ENCODE results near the gene ANK3. TPM values are rescaled to one million over a fixed set of nuclear protein-coding genes. Genes with fewer than 3 reads are reported as not detected.

Gene ANK3
- total and polyA plus RNA-seq, 2 donors (not counting 3 experiments of a cell fraction or from before 2014, with no cell fraction given) = 0.88 to 8.5 TPM

- Histone ChIP-seq H4K20me1 (replicated peaks; ENCODE audit: control insufficient read depth, extremely low read depth, insufficient read depth, low read length) (no peaks in the 10 kb centered on the region), H3K9ac (replicated peaks; ENCODE audit: extremely low read depth, insufficient read depth, low read length) (no peak overlapping the region), H3K36me3 (ENCODE audit: control insufficient read depth in 2 of 2, extremely low read depth in 1 of 2, insufficient read depth in 2 of 2, low read length in 2 of 2) (no peaks in the 10 kb centered on the region), H3K4me2 (ENCODE audit: insufficient read depth, low read length) (no peak overlapping the region), H3K27ac (ENCODE audit: insufficient read depth, low read depth, low read length) (no peak overlapping the region), H3K9me3 (replicated peaks; ENCODE audit: control insufficient read depth, insufficient read depth, low read length) (no peaks in the 10 kb centered on the region), H3K9me1 (replicated peaks; ENCODE audit: control insufficient read depth, extremely low read depth, insufficient read depth, low read length) (no peaks in the 10 kb centered on the region), H3K79me2 (ENCODE audit: control insufficient read depth, insufficient read depth, low read length) (no peaks in the 10 kb centered on the region), H2AFZ (ENCODE audit: low read depth, low read length) (no peak overlapping the region), H3K4me3 (replicated peaks in 1 of 3; ENCODE audit: insufficient read depth in 1 of 3, low read depth in 1 of 3, low read length in 3 of 3) (no peak overlapping the region), H3K4me1 (ENCODE audit: control insufficient read depth, extremely low read depth, insufficient read depth, low read length) (no peaks in the 10 kb centered on the region), H3K27me3 (ENCODE audit: control insufficient read depth in 2 of 2, insufficient read depth in 2 of 2, low read length in 2 of 2) (no peaks in the 10 kb centered on the region)
- intact Hi-C loops (cut with micrococcal nuclease) (no loop called here), dilution Hi-C loops (cut with MboI; ENCODE audit: extremely low pct_ligation_motif_present, low sequenced_read_pairs) (no loop called here)
- BruUV-seq (replicated peaks) = no TSS peak
- ChIA-PET CTCF (interaction anchor here (1.9 to 2.3 kb wide), 2 partner anchors 10 to 99 kb away, joined by 8 to 11 read pairs; no protein-coding TSS in a partner anchor), POLR2A (no interaction called here)
- FAIRE-seq (no peak), DNase-seq (ENCODE audit: low read depth, low spot score) (no peak)
- no peak for TF ChIP-seq MAX (IDR thresholded peaks at IDR 0.05; ENCODE audit: insufficient read depth, insufficient read length)
- no peak for TF ChIP-seq JUN (IDR thresholded peaks at IDR 0.05; ENCODE audit: borderline replicate concordance, insufficient read depth, insufficient read length, low read depth)
- no peak for TF ChIP-seq GATA2 (IDR thresholded peaks at IDR 0.05; ENCODE audit: insufficient read depth, insufficient read length, low read depth, low read length)
- TF ChIP-seq POLR2AphosphoS5 (IDR thresholded peaks at IDR 0.05; ENCODE audit: insufficient read depth, low read depth, low read length) = no peak
- TF ChIP-seq FOS (IDR thresholded peaks at IDR 0.05; ENCODE audit: borderline replicate concordance, insufficient read depth, low read length) = no peak
- TF ChIP-seq MYC (IDR thresholded peaks at IDR 0.05; ENCODE audit: low read depth, low read length) = no peak
- no peak for TF ChIP-seq EZH2 (IDR thresholded peaks at IDR 0.05; ENCODE audit: borderline replicate concordance, low read depth, low read length, severe bottlenecking)
Observed at GRCh38 chr10:60105295-60105695, 284.4 kb downstream of the ANK3 start.

- no TSS peak for BruUV-seq (replicated peaks)
- ChIA-PET CTCF (interaction anchor here (1.0 to 6.8 kb wide), 7 partner anchors 13 to 339 kb away, joined by 3 to 128 read pairs (median 42); no protein-coding TSS in a partner anchor), POLR2A (no interaction called here)
- dilution Hi-C loops (cut with MboI; ENCODE audit: extremely low pct_ligation_motif_present, low sequenced_read_pairs) = no loop called here
- Histone ChIP-seq H3K4me1 (ENCODE audit: control insufficient read depth, extremely low read depth, insufficient read depth, low read length) (no peaks in the 10 kb centered on the region), H3K9me3 (replicated peaks; ENCODE audit: control insufficient read depth, insufficient read depth, low read length) (no peaks in the 10 kb centered on the region), H3K36me3 (ENCODE audit: control insufficient read depth in 2 of 2, extremely low read depth in 1 of 2, insufficient read depth in 2 of 2, low read length in 2 of 2) (no peaks in the 10 kb centered on the region), H3K79me2 (ENCODE audit: control insufficient read depth, insufficient read depth, low read length) (no peaks in the 10 kb centered on the region), H3K27me3 (ENCODE audit: control insufficient read depth in 2 of 2, insufficient read depth in 2 of 2, low read length in 2 of 2) (no peaks in the 10 kb centered on the region), H3K4me2 (ENCODE audit: insufficient read depth, low read length) (no peak overlapping the region), H3K27ac (ENCODE audit: insufficient read depth, low read depth, low read length) (no peak overlapping the region), H2AFZ (ENCODE audit: low read depth, low read length) (no peak overlapping the region), H3K4me3 (replicated peaks in 1 of 3; ENCODE audit: insufficient read depth in 1 of 3, low read depth in 1 of 3, low read length in 3 of 3) (no peak overlapping the region), H3K9me1 (replicated peaks; ENCODE audit: control insufficient read depth, extremely low read depth, insufficient read depth, low read length) (no peaks in the 10 kb centered on the region), H4K20me1 (replicated peaks; ENCODE audit: control insufficient read depth, extremely low read depth, insufficient read depth, low read length) (no peaks in the 10 kb centered on the region), H3K9ac (replicated peaks; ENCODE audit: extremely low read depth, insufficient read depth, low read length) (no peak overlapping the region)
- FAIRE-seq = no peak
- intact Hi-C loops (cut with micrococcal nuclease) = loop anchor here (2.0 kb wide), 2 partner anchors 475 to 545 kb away; no protein-coding TSS in a partner anchor
- no peak for TF ChIP-seq POLR2AphosphoS5 (IDR thresholded peaks at IDR 0.05; ENCODE audit: insufficient read depth, low read depth, low read length)
- TF ChIP-seq POLR2A (IDR thresholded peaks at IDR 0.05; ENCODE audit: low read depth, low read length) = no peak
- no peak for TF ChIP-seq FOS (IDR thresholded peaks at IDR 0.05; ENCODE audit: borderline replicate concordance, insufficient read depth, low read length)
- TF ChIP-seq EZH2 (IDR thresholded peaks at IDR 0.05; ENCODE audit: borderline replicate concordance, low read depth, low read length, severe bottlenecking) = no peak
- TF ChIP-seq JUN (IDR thresholded peaks at IDR 0.05; ENCODE audit: borderline replicate concordance, insufficient read depth, insufficient read length, low read depth) = no peak
- no peak for TF ChIP-seq GATA2 (IDR thresholded peaks at IDR 0.05; ENCODE audit: insufficient read depth, insufficient read length, low read depth, low read length)
- TF ChIP-seq MAX (IDR thresholded peaks at IDR 0.05; ENCODE audit: insufficient read depth, insufficient read length) = no peak
- TF ChIP-seq, protein P1, sequence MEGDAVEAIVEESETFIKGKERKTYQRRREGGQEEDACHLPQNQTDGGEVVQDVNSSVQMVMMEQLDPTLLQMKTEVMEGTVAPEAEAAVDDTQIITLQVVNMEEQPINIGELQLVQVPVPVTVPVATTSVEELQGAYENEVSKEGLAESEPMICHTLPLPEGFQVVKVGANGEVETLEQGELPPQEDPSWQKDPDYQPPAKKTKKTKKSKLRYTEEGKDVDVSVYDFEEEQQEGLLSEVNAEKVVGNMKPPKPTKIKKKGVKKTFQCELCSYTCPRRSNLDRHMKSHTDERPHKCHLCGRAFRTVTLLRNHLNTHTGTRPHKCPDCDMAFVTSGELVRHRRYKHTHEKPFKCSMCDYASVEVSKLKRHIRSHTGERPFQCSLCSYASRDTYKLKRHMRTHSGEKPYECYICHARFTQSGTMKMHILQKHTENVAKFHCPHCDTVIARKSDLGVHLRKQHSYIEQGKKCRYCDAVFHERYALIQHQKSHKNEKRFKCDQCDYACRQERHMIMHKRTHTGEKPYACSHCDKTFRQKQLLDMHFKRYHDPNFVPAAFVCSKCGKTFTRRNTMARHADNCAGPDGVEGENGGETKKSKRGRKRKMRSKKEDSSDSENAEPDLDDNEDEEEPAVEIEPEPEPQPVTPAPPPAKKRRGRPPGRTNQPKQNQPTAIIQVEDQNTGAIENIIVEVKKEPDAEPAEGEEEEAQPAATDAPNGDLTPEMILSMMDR (IDR thresholded peaks at IDR 0.05; ENCODE audit: extremely low read depth in 1 of 2, insufficient read depth in 1 of 2, low read depth in 1 of 2, low read length in 2 of 2) = no peak
- TF ChIP-seq MYC (IDR thresholded peaks at IDR 0.05; ENCODE audit: low read depth, low read length) = no peak
- DNase-seq (ENCODE audit: low read depth, low spot score) = no peak
Observed at GRCh38 chr10:60101821-60102220, 287.9 kb downstream of the ANK3 start.
